Neutrophil (primary cell): Measurements from ENCODE around the gene FRMPD1.

Experiments
- H3K27ac ChIP-seq: fragments of 200-600 bp; sonication (generic); 2 replicates; pipeline ENCODE4 v1.5.1; 2016; ENCODE audit warnings: mild to moderate bottlenecking, moderate library complexity
- H3K27me3 ChIP-seq: fragments of 200-600 bp; sonication (generic); 2 replicates; pipeline ENCODE4 v1.6.0; 2016; ENCODE audit warnings: mild to moderate bottlenecking
- H3K36me3 ChIP-seq: fragments of 200-600 bp; sonication (generic); 2 replicates; pipeline ENCODE4 v1.5.1; 2017
- H3K4me1 ChIP-seq, 2 experiments: fragments of 200-600 bp in 1 of 2; sonication (generic) in 1 of 2; 1 replicate in 1 of 2; 2 replicates in 1 of 2; pipeline versions ENCODE4 v1.5.1 to v1.6.1; 2013 to 2016; ENCODE audit warnings: low read depth in 1 of 2, low read length in 1 of 2, mild to moderate bottlenecking in 1 of 2, moderate library complexity in 1 of 2; ENCODE audit not compliant: control insufficient read depth in 1 of 2, insufficient read depth in 1 of 2
- H3K4me3 ChIP-seq, 2 experiments: fragments of 200-600 bp in 1 of 2; sonication (generic) in 1 of 2; 1 replicate in 1 of 2; 2 replicates in 1 of 2; pipeline ENCODE4 v1.5.1; 2013 to 2016; ENCODE audit warnings: low read depth in 1 of 2, low read length in 1 of 2, mild to moderate bottlenecking in 1 of 2, moderate library complexity in 1 of 2
- H3K9me3 ChIP-seq: fragments of 200-600 bp; sonication (generic); 2 replicates; pipeline ENCODE4 v1.5.1; 2016
- TF ChIP-seq, protein P1 (sequence below): fragments of 200-600 bp; sonication (generic); IDR thresholded peaks from 2 replicates; pipeline ENCODE4 v1.5.1; 2016; ENCODE audit warnings: antibody characterized with exemption

FRMPD1 gene

GRCh38 chr9:37682951-37683350 lies 32.2 kb downstream of the FRMPD1 start:
- H3K9me3 ChIP-seq, result no peaks in the 10 kb centered on the region
- no peak overlapping the region for H3K27ac ChIP-seq
- H3K4me3 ChIP-seq, result no peak overlapping the region
- peaks cover 26% of the 10 kb centered on the region for H3K27me3 ChIP-seq
- no peaks in the 10 kb centered on the region for H3K4me1 ChIP-seq
- TF ChIP-seq, protein P1, sequence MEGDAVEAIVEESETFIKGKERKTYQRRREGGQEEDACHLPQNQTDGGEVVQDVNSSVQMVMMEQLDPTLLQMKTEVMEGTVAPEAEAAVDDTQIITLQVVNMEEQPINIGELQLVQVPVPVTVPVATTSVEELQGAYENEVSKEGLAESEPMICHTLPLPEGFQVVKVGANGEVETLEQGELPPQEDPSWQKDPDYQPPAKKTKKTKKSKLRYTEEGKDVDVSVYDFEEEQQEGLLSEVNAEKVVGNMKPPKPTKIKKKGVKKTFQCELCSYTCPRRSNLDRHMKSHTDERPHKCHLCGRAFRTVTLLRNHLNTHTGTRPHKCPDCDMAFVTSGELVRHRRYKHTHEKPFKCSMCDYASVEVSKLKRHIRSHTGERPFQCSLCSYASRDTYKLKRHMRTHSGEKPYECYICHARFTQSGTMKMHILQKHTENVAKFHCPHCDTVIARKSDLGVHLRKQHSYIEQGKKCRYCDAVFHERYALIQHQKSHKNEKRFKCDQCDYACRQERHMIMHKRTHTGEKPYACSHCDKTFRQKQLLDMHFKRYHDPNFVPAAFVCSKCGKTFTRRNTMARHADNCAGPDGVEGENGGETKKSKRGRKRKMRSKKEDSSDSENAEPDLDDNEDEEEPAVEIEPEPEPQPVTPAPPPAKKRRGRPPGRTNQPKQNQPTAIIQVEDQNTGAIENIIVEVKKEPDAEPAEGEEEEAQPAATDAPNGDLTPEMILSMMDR, result no peak
- no peaks in the 10 kb centered on the region for H3K36me3 ChIP-seq

DNA sequence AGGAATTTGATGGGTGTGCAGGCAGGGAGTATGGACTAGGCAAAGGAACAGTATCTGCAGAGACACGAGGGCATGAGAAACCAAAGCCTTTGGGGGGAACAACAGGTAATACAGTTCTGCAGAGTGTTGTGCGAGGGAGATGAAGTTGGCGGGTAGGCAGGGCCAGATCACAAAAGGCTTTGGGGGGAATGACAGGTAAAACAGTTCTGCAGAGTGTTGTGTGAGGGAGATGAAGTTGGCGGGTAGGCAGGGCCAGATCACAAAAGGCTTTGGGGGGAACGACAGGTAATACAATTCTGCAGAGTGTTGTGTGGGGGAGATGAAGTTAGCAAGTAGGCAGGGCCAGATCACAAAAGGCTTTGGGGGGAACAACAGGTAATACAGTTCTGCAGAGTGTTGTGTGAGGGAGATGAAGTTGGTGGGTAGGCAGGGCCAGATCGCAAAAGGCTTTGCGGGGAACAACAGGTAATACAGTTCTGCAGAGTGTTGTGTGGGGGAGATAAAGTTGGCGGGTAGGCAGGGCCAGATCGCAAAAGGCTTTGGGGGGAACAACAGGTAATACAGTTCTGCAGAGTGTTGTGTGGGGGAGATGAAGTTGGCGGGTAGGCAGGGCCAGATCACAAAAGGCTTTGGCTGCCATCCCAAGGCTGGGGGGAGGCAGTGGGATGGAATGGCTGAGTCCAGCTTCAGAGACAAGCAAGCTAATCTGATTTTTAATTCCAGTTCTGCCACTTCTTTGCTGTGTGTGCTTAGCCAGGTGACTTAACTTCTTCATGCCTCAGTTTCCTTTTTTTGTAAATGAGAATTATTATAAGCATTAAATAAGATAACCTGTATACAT lies 33.0 kb downstream of the FRMPD1 start:
- no peaks in the 10 kb centered on the region for H3K36me3 ChIP-seq
- no peaks in the 10 kb centered on the region for H3K9me3 ChIP-seq
- TF ChIP-seq, protein P1, result no peak
- no peak overlapping the region for H3K4me3 ChIP-seq
- H3K27me3 ChIP-seq, result peaks cover 26% of the 10 kb centered on the region
- no peak overlapping the region for H3K27ac ChIP-seq
- no peaks in the 10 kb centered on the region for H3K4me1 ChIP-seq

- Histone ChIP-seq H3K36me3 (no peaks in the 10 kb centered on the region), H3K4me1 (no peaks in the 10 kb centered on the region), H3K27ac (no peak overlapping the region), H3K4me3 (no peak overlapping the region), H3K9me3 (no peaks in the 10 kb centered on the region), H3K27me3 (peaks cover 18% of the 10 kb centered on the region)
- TF ChIP-seq, protein P1, result no peak
Observed at GRCh38 chr9:37692622-37693221, 42.0 kb downstream of the FRMPD1 start.

DNA sequence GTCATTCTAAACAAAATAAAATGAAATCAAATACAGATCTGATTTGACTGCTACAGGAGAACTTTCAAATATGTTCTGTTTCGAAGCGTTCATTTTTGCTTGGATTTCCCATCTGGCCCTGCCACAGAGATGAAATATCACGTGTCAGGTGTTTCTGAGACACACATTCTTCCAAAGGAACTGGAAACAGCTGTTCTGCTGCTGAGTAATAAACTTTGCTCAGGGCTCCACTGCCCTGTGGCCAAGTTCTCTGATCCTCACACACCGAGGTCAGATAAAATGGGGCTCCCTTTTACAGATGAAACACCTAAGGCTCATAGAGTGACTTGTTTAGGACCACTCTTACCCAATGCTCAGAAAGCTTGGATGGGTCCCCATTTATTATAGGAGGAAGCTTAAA lies 42.5 kb downstream of the FRMPD1 start:
- no peaks in the 10 kb centered on the region for H3K4me1 ChIP-seq
- TF ChIP-seq, protein P1, result no peak
- peaks cover 18% of the 10 kb centered on the region for H3K27me3 ChIP-seq
- no peak overlapping the region for H3K4me3 ChIP-seq
- no peak overlapping the region for H3K27ac ChIP-seq
- no peaks in the 10 kb centered on the region for H3K9me3 ChIP-seq
- H3K36me3 ChIP-seq, result no peaks in the 10 kb centered on the region

- no peak overlapping the region for H3K27ac ChIP-seq
- no peaks in the 10 kb centered on the region for H3K9me3 ChIP-seq
- H3K4me3 ChIP-seq, result no peak overlapping the region
- no peaks in the 10 kb centered on the region for H3K4me1 ChIP-seq
- TF ChIP-seq, protein P1, result no peak
- H3K36me3 ChIP-seq, result no peaks in the 10 kb centered on the region
- H3K27me3 ChIP-seq, result peaks cover 18% of the 10 kb centered on the region
Observed at GRCh38 chr9:37694355-37694754, 43.6 kb downstream of the FRMPD1 start.
